Testis (tissue), 3 donors: ENCODE measurements around the gene PIGL. TPM values are rescaled to one million over a fixed set of nuclear protein-coding genes. Genes with fewer than 3 reads are reported as not detected.
A peak's percentile ranks its signal among the peaks of the same experiment; 100 is the strongest.
"Not testable (repeated sequence)": the region's sequence is repeated elsewhere in the genome, so short reads cannot be mapped to it uniquely, and the experiment has no call there.

Experiments
- DNase-seq: peaks from one replicate; pipeline ENCODE4 v3.0.0-alpha.2; 2019
- H3K27ac ChIP-seq, 2 donors: fragments of 200-600 bp; sonication (generic); one replicate each; pipeline ENCODE4 v1.5.1; 2019
- H3K27me3 ChIP-seq: fragments of 200-600 bp; sonication (generic); one replicate; pipeline ENCODE4 v1.5.1; 2019
- H3K36me3 ChIP-seq: fragments of 200-600 bp; sonication (generic); one replicate; pipeline ENCODE4 v1.5.1; 2017; ENCODE audit warnings: low read depth; ENCODE audit errors: missing control alignments
- H3K4me1 ChIP-seq: fragments of 200-600 bp; sonication (generic); one replicate; pipeline ENCODE4 v1.5.1; 2019
- H3K4me3 ChIP-seq, 2 donors: fragments of 200-600 bp; sonication (generic); one replicate each; pipeline ENCODE4 v1.5.1; 2017 to 2019
- H3K9me3 ChIP-seq: fragments of 200-600 bp; sonication (generic); one replicate; pipeline ENCODE4 v1.5.1; 2017
- POLR2A ChIP-seq: fragments of 450-650 bp; IDR thresholded peaks from one replicate; pipeline ENCODE4 v1.6.1; 2017; ENCODE audit warnings: antibody characterized with exemption, mild to moderate bottlenecking, moderate library complexity
- WGBS, 2 donors: methylation state at CpG; one replicate each; pipeline ENCODE4 v1.1.5; 2018; 5-methylcytosine and 5-hydroxymethylcytosine counted together
- intact Hi-C: fragments of 100-400 bp; cut with DNase I; formaldehyde crosslinking; loops from one replicate; pipeline ENCODE4 v1.15.1; 2023; ENCODE audit warnings: low total_unique reads
- polyA plus RNA-seq: library from polyadenylated mRNA; stranded (reverse); fragments of 350-450 nt; fragmentation: Illumina TruSeq; extraction: RNeasy Lipid Tissue Mini Kit (QIAGEN cat#74804); gene quantifications from one replicate; pipeline ENCODE4 v1.2.3, GENCODE V29; 2014; ENCODE audit warnings: low read depth, low replicate concordance; ENCODE audit not compliant: insufficient read depth
- total RNA-seq, 2 donors: library from RNA; depleted of rRNA; stranded (reverse); fragments of >200 nt; gene quantifications; one replicate each; pipeline ENCODE4 v1.2.3, GENCODE V29; 2016
- TF ChIP-seq, protein P1 (sequence below), 3 experiments: fragments of 450-650 bp in 2 of 3; fragments of 200-600 bp in 1 of 3; sonication (generic) in 1 of 3; IDR thresholded peaks; one replicate each; pipeline ENCODE4 v1.5.1; 2016 to 2019; ENCODE audit warnings: antibody characterized with exemption in 3 of 3, mild to moderate bottlenecking in 2 of 3, moderate library complexity in 1 of 3

The PIGL gene
- total and polyA plus RNA-seq, 3 donors from 2014 or later, result 31.3 to 93.9 (median 74.1) TPM

DNA sequence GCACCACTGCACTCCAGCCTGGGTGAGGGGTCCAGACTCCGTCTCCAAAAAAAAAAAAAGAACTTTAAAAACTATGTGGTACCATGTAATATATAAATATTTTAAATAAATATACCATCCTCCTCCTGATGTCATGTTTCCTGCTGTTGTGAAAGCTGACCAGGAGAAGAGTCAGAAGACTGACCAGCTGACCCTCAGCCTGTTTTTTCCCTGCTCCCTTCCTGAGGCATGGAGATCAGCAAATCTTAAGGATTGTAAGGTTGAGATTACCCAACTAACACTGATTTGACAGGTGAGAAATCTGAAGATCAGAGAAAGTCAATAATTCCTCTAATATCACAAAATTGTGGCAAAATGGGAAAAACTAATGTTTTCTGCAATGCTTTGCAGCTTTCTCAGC, 19.7 kb upstream of the PIGL start:
- intact Hi-C loops, result no loop called here
- no peak for DNase-seq
- Histone ChIP-seq H3K27me3 (no peaks in the 10 kb centered on the region), H3K9me3 (no peaks in the 10 kb centered on the region), H3K4me3 (no peak overlapping the region), H3K4me1 (peaks cover 15% of the 10 kb centered on the region), H3K36me3 (no peaks in the 10 kb centered on the region), H3K27ac (no peak overlapping the region)
- WGBS, 2 donors, result 92 to 94% methylated on average over 1 of the region's 1 CpG
- TF ChIP-seq, protein P1, sequence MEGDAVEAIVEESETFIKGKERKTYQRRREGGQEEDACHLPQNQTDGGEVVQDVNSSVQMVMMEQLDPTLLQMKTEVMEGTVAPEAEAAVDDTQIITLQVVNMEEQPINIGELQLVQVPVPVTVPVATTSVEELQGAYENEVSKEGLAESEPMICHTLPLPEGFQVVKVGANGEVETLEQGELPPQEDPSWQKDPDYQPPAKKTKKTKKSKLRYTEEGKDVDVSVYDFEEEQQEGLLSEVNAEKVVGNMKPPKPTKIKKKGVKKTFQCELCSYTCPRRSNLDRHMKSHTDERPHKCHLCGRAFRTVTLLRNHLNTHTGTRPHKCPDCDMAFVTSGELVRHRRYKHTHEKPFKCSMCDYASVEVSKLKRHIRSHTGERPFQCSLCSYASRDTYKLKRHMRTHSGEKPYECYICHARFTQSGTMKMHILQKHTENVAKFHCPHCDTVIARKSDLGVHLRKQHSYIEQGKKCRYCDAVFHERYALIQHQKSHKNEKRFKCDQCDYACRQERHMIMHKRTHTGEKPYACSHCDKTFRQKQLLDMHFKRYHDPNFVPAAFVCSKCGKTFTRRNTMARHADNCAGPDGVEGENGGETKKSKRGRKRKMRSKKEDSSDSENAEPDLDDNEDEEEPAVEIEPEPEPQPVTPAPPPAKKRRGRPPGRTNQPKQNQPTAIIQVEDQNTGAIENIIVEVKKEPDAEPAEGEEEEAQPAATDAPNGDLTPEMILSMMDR (IDR thresholded peaks at IDR 0.05), result no peak
- no peak for TF ChIP-seq POLR2A

DNA sequence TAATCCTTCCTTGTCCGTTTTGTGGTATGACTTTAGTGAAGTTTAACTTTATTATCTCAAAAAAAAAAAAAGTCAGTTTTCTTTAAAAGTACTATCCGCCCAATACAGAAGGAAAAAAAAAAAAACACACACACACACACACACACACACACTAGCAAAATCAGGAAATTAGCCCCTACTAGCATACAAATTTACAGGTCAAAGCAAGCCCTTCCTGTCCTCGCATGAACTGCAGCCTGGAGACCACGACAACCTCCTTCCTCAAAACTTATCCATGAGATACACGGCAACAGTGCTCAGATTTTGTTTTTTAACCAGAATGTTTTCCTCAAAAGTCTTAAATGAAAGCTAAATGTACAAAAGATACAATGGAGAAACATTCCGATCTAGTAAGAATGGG, 17.9 kb upstream of the PIGL start:
- DNase-seq, result no peak
- Histone ChIP-seq H3K4me3 (no peak overlapping the region), H3K27ac (peak overlapping the region; percentile 3 to 6), H3K4me1 (peaks cover 19% of the 10 kb centered on the region), H3K27me3 (no peaks in the 10 kb centered on the region), H3K36me3 (no peaks in the 10 kb centered on the region), H3K9me3 (no peaks in the 10 kb centered on the region)
- WGBS, 2 donors, result 25 to 28% methylated on average over 6 of the region's 6 CpGs
- intact Hi-C loops, result no loop called here
- TF ChIP-seq, protein P1 (IDR thresholded peaks at IDR 0.05), result no peak
- TF ChIP-seq POLR2A, result no peak

DNA sequence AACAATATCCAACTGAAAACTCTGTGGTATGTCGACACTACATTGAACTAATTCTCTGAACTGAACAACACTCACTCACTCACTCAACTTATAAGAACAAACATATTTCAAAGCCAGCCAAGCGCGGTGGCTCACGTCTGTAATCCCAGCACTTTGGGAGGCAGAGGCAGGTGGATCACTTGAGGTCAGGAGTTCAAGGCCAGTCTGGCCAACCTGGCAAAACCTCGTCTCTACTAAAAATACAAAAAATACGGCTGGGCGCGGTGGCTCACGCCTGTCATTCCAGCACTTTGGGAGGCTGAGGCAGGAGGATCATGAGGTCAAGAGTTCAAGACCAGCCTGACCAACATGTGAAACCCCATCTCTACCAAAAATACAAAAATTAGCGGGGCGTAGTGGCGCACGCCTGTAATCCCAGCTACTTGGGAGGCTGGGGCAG, 15.3 kb upstream of the PIGL start:
- intact Hi-C loops, H3K9me3 ChIP-seq, H3K4me3 ChIP-seq, H3K27me3 ChIP-seq, H3K36me3 ChIP-seq, DNase-seq: not testable (repeated sequence)
- peaks cover 19% of the 10 kb centered on the region for H3K4me1 ChIP-seq
- peak overlapping the region in 1 of 2 donors; percentile 39 for H3K27ac ChIP-seq
- WGBS, 2 donors, result 72 to 83% methylated on average over 13 of the region's 13 CpGs

DNA sequence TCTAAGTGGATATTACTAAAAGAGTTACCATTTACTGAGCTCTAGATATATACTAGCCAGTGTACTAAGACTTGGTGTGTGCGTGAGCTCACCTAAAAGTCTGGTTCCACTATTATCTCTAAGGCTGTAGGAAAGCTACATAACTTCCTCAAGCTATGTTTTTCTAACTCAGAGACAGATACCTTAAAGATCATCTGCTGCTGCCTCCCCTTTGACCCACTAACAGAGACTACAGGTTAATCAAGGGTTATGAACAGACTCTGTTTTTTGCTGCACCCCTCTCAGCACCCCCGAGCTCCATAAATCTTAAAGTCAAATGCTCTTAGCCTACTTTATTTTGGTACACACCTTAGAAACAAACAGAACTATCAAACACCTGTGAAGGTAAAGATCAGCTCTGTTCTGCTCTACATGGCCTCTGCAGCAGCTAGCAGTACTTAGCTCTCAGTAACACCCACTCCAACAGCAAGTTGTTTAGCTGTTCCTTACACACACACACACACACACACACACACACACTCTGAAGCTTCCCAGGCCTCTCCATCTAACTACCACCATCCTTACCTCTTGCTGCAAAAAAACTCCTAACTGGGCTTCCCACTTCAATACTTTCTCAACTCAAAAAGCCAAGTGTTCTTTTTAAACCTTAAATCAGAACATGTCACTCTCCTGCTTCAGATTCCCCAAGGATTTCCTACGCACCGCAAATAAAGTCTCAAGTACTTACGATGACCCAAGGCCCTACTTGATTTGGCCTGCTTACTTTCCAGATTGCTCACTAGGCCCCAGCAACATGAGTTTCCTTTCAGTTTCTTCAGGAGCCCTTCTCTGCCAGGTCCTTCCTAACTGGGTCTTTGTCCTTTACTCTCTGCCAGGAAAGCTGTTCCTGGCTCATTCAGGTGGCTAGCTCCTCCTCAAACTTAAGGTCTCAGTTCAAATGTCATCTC, 14.2 kb upstream of the PIGL start:
- H3K9me3 ChIP-seq, intact Hi-C loops, H3K27me3 ChIP-seq, H3K4me3 ChIP-seq, H3K36me3 ChIP-seq: not testable (repeated sequence)
- Histone ChIP-seq H3K27ac (peak overlapping the region in 1 of 2 donors; percentile 74), H3K4me1 (peaks cover 19% of the 10 kb centered on the region)
- peak; percentile 15 for DNase-seq
- WGBS, 2 donors, result 43 to 45% methylated on average over 5 of the region's 5 CpGs

DNA sequence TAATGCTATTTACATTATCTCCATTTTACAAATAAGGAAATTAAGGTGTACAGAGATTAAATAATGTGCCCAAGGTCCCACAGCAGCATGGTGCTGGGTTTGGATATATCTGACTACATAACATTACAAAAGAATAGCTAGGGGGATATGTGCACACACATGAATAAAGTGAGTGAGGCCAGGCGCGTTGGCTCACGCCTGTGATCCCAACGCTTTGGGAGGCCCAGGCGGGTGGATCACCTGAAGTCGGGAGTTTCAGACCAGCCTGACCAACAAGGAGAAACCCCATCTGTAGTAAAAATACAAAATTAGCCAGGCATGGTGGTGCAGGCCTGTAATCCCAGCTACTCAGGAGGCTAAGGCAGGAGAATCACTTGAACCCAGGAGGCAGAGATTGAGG, 12.2 kb upstream of the PIGL start:
- intact Hi-C loops, H3K27me3 ChIP-seq, H3K4me3 ChIP-seq, DNase-seq, H3K9me3 ChIP-seq, H3K36me3 ChIP-seq, H3K27ac ChIP-seq: not testable (repeated sequence)
- 93 to 95% methylated on average over 6 of the region's 6 CpGs for WGBS, 2 donors
- H3K4me1 ChIP-seq, result peaks cover 16% of the 10 kb centered on the region

DNA sequence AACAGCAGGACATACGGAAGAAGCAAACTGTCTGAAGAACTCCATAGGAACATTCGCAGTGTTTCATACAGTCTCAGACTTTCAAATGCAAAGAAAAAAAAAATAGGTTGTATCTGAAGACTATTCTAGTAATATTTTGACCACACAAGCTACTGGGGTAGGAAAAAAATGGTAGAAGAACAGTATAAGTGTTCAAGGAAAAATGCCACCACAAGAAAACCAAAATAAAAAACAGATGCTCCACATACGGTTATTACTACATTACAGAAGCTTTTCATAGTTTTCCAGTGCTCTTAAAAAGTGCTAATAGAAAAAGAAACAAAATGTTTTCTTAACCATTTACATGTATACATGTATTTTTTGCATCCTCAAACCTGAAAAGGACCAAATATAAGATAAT, 5.4 kb upstream of the PIGL start:
- H3K4me1 ChIP-seq, result peaks cover 10% of the 10 kb centered on the region
- 74 to 76% methylated on average over 3 of the region's 3 CpGs for WGBS, 2 donors
- H3K4me3 ChIP-seq, result no peak overlapping the region
- no peak for DNase-seq
- no peaks in the 10 kb centered on the region for H3K36me3 ChIP-seq
- H3K27me3 ChIP-seq, result no peaks in the 10 kb centered on the region
- TF ChIP-seq, protein P1 (IDR thresholded peaks at IDR 0.05), result no peak
- no peak for TF ChIP-seq POLR2A
- no peak overlapping the region for H3K27ac ChIP-seq
- intact Hi-C loops, result no loop called here
- no peaks in the 10 kb centered on the region for H3K9me3 ChIP-seq
